ENCODE results near the gene GABRB1.

The GABRB1 gene

GRCh38 chr4:47462799-47463234, 431.4 kb downstream of the GABRB1 start:
- Histone ChIP-seq H3K27me3 (ENCODE audit: insufficient read depth, insufficient read length) (no peaks in the 10 kb centered on the region), H3K36me3 (ENCODE audit: insufficient read depth, insufficient read length, low read length) (peaks cover 13% of the 10 kb centered on the region), H3K4me1 (ENCODE audit: insufficient read depth, insufficient read length) (peaks cover 2% of the 10 kb centered on the region), H3K9me3 (ENCODE audit: insufficient read depth, low read length) (no peaks in the 10 kb centered on the region), H3K4me3 (ENCODE audit: insufficient read length, low read depth) (peak overlapping the region; percentile 67), H3K9ac (ENCODE audit: insufficient read length, low read depth) (peak overlapping the region; percentile 76)
- TF ChIP-seq SUZ12 (IDR thresholded peaks at IDR 0.05; ENCODE audit: extremely low read depth, insufficient read depth, insufficient read length) (no peak), ZNF274 (IDR thresholded peaks at IDR 0.05; ENCODE audit: low read depth, low read length) (no peak), YY1 (IDR thresholded peaks at IDR 0.05; ENCODE audit: insufficient read depth, insufficient read length) (no peak)
- DNase-seq (ENCODE audit: low read depth, low spot score), result no peak

- H3K36me3 ChIP-seq (ENCODE audit: insufficient read depth, insufficient read length, low read length), result peaks cover 12% of the 10 kb centered on the region
These were observed 432.0 kb downstream of the GABRB1 start, which contains the start of gene COMMD8 for GRCh38 chr4:47463235-47463956. TSS of gene COMMD8 (minus strand) at chr4:47463702. CDS start at chr4:47463651, 51 bp downstream.

GRCh38 chr4:47465004-47465403, 433.6 kb downstream of the GABRB1 start:
- H3K9ac ChIP-seq (ENCODE audit: insufficient read length, low read depth), result no peak overlapping the region
- H3K9me3 ChIP-seq (ENCODE audit: insufficient read depth, low read length), result no peaks in the 10 kb centered on the region
- no peak for DNase-seq (ENCODE audit: low read depth, low spot score)
- no peak overlapping the region for H3K4me3 ChIP-seq (ENCODE audit: insufficient read length, low read depth)
- TF ChIP-seq SUZ12 (IDR thresholded peaks at IDR 0.05; ENCODE audit: extremely low read depth, insufficient read depth, insufficient read length) (no peak), YY1 (IDR thresholded peaks at IDR 0.05; ENCODE audit: insufficient read depth, insufficient read length) (no peak), ZNF274 (IDR thresholded peaks at IDR 0.05; ENCODE audit: low read depth, low read length) (no peak)
- H3K36me3 ChIP-seq (ENCODE audit: insufficient read depth, insufficient read length, low read length), result no peaks in the 10 kb centered on the region
- H3K4me1 ChIP-seq (ENCODE audit: insufficient read depth, insufficient read length), result peaks cover 2% of the 10 kb centered on the region
- H3K27me3 ChIP-seq (ENCODE audit: insufficient read depth, insufficient read length), result no peaks in the 10 kb centered on the region

More at GRCh38 chr4:47463235-47463956, 432.0 kb downstream of the GABRB1 start, which contains the start of gene COMMD8:
- Histone ChIP-seq H3K4me1 (ENCODE audit: insufficient read depth, insufficient read length) (peaks cover 2% of the 10 kb centered on the region), H3K4me3 (ENCODE audit: insufficient read length, low read depth) (peak within 1 kb of the TSS; percentile 67), H3K9ac (ENCODE audit: insufficient read length, low read depth) (peak within 1 kb of the TSS; percentile 76), H3K9me3 (ENCODE audit: insufficient read depth, low read length) (no peaks in the 10 kb centered on the region), H3K27me3 (ENCODE audit: insufficient read depth, insufficient read length) (no peaks in the 10 kb centered on the region)
- DNase-seq (ENCODE audit: low read depth, low spot score), result peak; percentile 93
- no peak for TF ChIP-seq SUZ12 (IDR thresholded peaks at IDR 0.05; ENCODE audit: extremely low read depth, insufficient read depth, insufficient read length)
- no peak for TF ChIP-seq YY1 (IDR thresholded peaks at IDR 0.05; ENCODE audit: insufficient read depth, insufficient read length)
- TF ChIP-seq ZNF274 (IDR thresholded peaks at IDR 0.05; ENCODE audit: low read depth, low read length), result no peak

GRCh38 chr4:47466056-47466785, 434.9 kb downstream of the GABRB1 start:
- TF ChIP-seq ZNF274 (IDR thresholded peaks at IDR 0.05; ENCODE audit: low read depth, low read length), result no peak
- TF ChIP-seq YY1 (IDR thresholded peaks at IDR 0.05; ENCODE audit: insufficient read depth, insufficient read length), result no peak
- TF ChIP-seq SUZ12 (IDR thresholded peaks at IDR 0.05; ENCODE audit: extremely low read depth, insufficient read depth, insufficient read length), result no peak
- no peak overlapping the region for H3K9ac ChIP-seq (ENCODE audit: insufficient read length, low read depth)
- peaks cover 2% of the 10 kb centered on the region for H3K4me1 ChIP-seq (ENCODE audit: insufficient read depth, insufficient read length)
- no peaks in the 10 kb centered on the region for H3K36me3 ChIP-seq (ENCODE audit: insufficient read depth, insufficient read length, low read length)
- no peak overlapping the region for H3K4me3 ChIP-seq (ENCODE audit: insufficient read length, low read depth)
- H3K27me3 ChIP-seq (ENCODE audit: insufficient read depth, insufficient read length), result no peaks in the 10 kb centered on the region
- no peaks in the 10 kb centered on the region for H3K9me3 ChIP-seq (ENCODE audit: insufficient read depth, low read length)
- DNase-seq (ENCODE audit: low read depth, low spot score), result no peak

GRCh38 chr4:47468706-47469365, 437.5 kb downstream of the GABRB1 start:
- Histone ChIP-seq H3K9me3 (ENCODE audit: insufficient read depth, low read length) (no peaks in the 10 kb centered on the region), H3K4me1 (ENCODE audit: insufficient read depth, insufficient read length) (no peaks in the 10 kb centered on the region), H3K4me3 (ENCODE audit: insufficient read length, low read depth) (no peak overlapping the region), H3K36me3 (ENCODE audit: insufficient read depth, insufficient read length, low read length) (no peaks in the 10 kb centered on the region), H3K9ac (ENCODE audit: insufficient read length, low read depth) (no peak overlapping the region), H3K27me3 (ENCODE audit: insufficient read depth, insufficient read length) (no peaks in the 10 kb centered on the region)
- no peak for DNase-seq (ENCODE audit: low read depth, low spot score)
- TF ChIP-seq YY1 (IDR thresholded peaks at IDR 0.05; ENCODE audit: insufficient read depth, insufficient read length) (no peak), ZNF274 (IDR thresholded peaks at IDR 0.05; ENCODE audit: low read depth, low read length) (no peak), SUZ12 (IDR thresholded peaks at IDR 0.05; ENCODE audit: extremely low read depth, insufficient read depth, insufficient read length) (no peak)

GRCh38 chr4:47469951-47470350, 438.6 kb downstream of the GABRB1 start:
- Histone ChIP-seq H3K4me1 (ENCODE audit: insufficient read depth, insufficient read length) (no peaks in the 10 kb centered on the region), H3K4me3 (ENCODE audit: insufficient read length, low read depth) (no peak overlapping the region), H3K9ac (ENCODE audit: insufficient read length, low read depth) (no peak overlapping the region), H3K9me3 (ENCODE audit: insufficient read depth, low read length) (no peaks in the 10 kb centered on the region), H3K36me3 (ENCODE audit: insufficient read depth, insufficient read length, low read length) (no peaks in the 10 kb centered on the region), H3K27me3 (ENCODE audit: insufficient read depth, insufficient read length) (no peaks in the 10 kb centered on the region)
- DNase-seq (ENCODE audit: low read depth, low spot score), result no peak
- TF ChIP-seq YY1 (IDR thresholded peaks at IDR 0.05; ENCODE audit: insufficient read depth, insufficient read length), result no peak
- TF ChIP-seq ZNF274 (IDR thresholded peaks at IDR 0.05; ENCODE audit: low read depth, low read length), result no peak
- TF ChIP-seq SUZ12 (IDR thresholded peaks at IDR 0.05; ENCODE audit: extremely low read depth, insufficient read depth, insufficient read length), result no peak
